SK-N-SH (cell line): ENCODE measurements around the gene ARL11. TPM values are rescaled to one million over a fixed set of nuclear protein-coding genes. Genes with fewer than 3 reads are reported as not detected.

Source experiments
- CTCF ChIA-PET: fragments of 300-600, 350-600 bp; formaldehyde crosslinking; extraction: SDS; loops from one replicate; lab custom pipeline; 2021; lab: Yijun Ruan, JAX
- POLR2A ChIA-PET: fragments of 350-600 bp; sonication (Branson Sonifier 250); formaldehyde crosslinking; extraction: SDS; loops from one replicate; lab custom pipeline; 2020; ENCODE audit warnings: antibody characterized with exemption, inconsistent platforms; lab: Yijun Ruan, JAX
- DNase-seq: peaks from one replicate; pipeline ENCODE4 v3.0.0; 2012
- H2AFZ ChIP-seq: fragments of 200-600 bp; sonication (generic); 2 replicates; pipeline ENCODE4 v1.8.1; 2016; ENCODE audit warnings: antibody characterized with exemption, mild to moderate bottlenecking, low read depth
- H3F3A ChIP-seq: fragments of 200-600 bp; sonication (generic); replicated peaks from 2 replicates; pipeline ENCODE3; 2016; ENCODE audit warnings: antibody characterized with exemption, mild to moderate bottlenecking; ENCODE audit not compliant: insufficient read depth
- H3K27ac ChIP-seq, 2 experiments: fragments of 200-500 bp in 1 of 2; fragments of 200-600 bp in 1 of 2; sonication (Bioruptor generic) in 1 of 2; sonication (generic), shearing (Covaris generic) in 1 of 2; 2 replicates each; pipeline versions ENCODE4 v1.5.1 to v1.6.1; 2014 to 2016; ENCODE audit warnings: low read depth in 2 of 2, inconsistent platforms in 1 of 2, low read length in 1 of 2, mild to moderate bottlenecking in 1 of 2, mixed read lengths in 1 of 2
- H3K27me3 ChIP-seq: fragments of 200-600 bp; sonication (generic), shearing (Covaris generic); 2 replicates; pipeline ENCODE4 v1.6.1; 2016; ENCODE audit warnings: mixed run types; ENCODE audit not compliant: insufficient read depth
- H3K36me3 ChIP-seq, 2 experiments: fragments of 200-500 bp in 1 of 2; fragments of 200-600 bp in 1 of 2; sonication (Bioruptor generic) in 1 of 2; sonication (generic) in 1 of 2; replicated peaks in 1 of 2; 2 replicates each; pipeline versions ENCODE3 to v1.5.1; 2014 to 2016; ENCODE audit warnings: low read length in 1 of 2, mild to moderate bottlenecking in 1 of 2; ENCODE audit not compliant: insufficient read depth in 2 of 2, control insufficient read depth in 1 of 2
- H3K4me1 ChIP-seq, 2 experiments: fragments of 200-500 bp in 1 of 2; fragments of 200-600 bp in 1 of 2; sonication (Bioruptor generic) in 1 of 2; sonication (generic), shearing (Covaris generic) in 1 of 2; 2 replicates each; pipeline versions ENCODE4 v1.5.1 to v1.6.1; 2014 to 2016; ENCODE audit warnings: low read depth in 1 of 2, low read length in 1 of 2, mixed run types in 1 of 2; ENCODE audit not compliant: insufficient read depth in 2 of 2, control insufficient read depth in 1 of 2
- H3K4me2 ChIP-seq: fragments of 200-600 bp; sonication (generic), shearing (Covaris generic); 2 replicates; pipeline ENCODE4 v1.6.1; 2017; ENCODE audit warnings: mixed run types
- H3K4me3 ChIP-seq, 2 experiments: fragments of 200-500 bp in 1 of 2; fragments of 200-600 bp in 1 of 2; sonication (Bioruptor generic) in 1 of 2; sonication (generic), shearing (Covaris generic) in 1 of 2; 2 replicates each; pipeline versions ENCODE4 v1.5.1 to v1.8.1; 2014 to 2016; ENCODE audit warnings: low read depth in 2 of 2, inconsistent platforms in 1 of 2, low read length in 1 of 2, mild to moderate bottlenecking in 1 of 2, mixed read lengths in 1 of 2, moderate library complexity in 1 of 2
- H3K79me2 ChIP-seq: fragments of 200-600 bp; sonication (generic); 2 replicates; pipeline ENCODE4 v1.8.1; 2017; ENCODE audit warnings: mild to moderate bottlenecking; ENCODE audit not compliant: insufficient read depth
- H3K9ac ChIP-seq: fragments of 200-600 bp; sonication (generic); 2 replicates; pipeline ENCODE4 v1.6.1; 2017; ENCODE audit warnings: mixed run types
- H3K9me2 ChIP-seq: fragments of 200-600 bp; sonication (generic); 2 replicates; pipeline ENCODE4 v1.6.1; 2017; ENCODE audit warnings: mixed run types
- H3K9me3 ChIP-seq: fragments of 200-600 bp; sonication (generic); 2 replicates; pipeline ENCODE4 v1.6.1; 2017; ENCODE audit warnings: mixed run types, mild to moderate bottlenecking, moderate library complexity
- H4K20me1 ChIP-seq: fragments of 200-600 bp; sonication (generic); 2 replicates; pipeline ENCODE4 v1.6.1; 2017; ENCODE audit warnings: mild to moderate bottlenecking, mixed run types; ENCODE audit not compliant: insufficient read depth
- EP300 ChIP-seq, 2 experiments: IDR thresholded peaks; 2 replicates each; pipeline versions ENCODE4 v1.4.0 to v1.6.1; 2012; ENCODE audit warnings: borderline replicate concordance in 1 of 2, low read depth in 1 of 2, low read length in 1 of 2
- FOXJ3 ChIP-seq: sonication (generic); formaldehyde crosslinking; IDR thresholded peaks from 2 replicates; pipeline ENCODE4 v1.5.1; 2020; ENCODE audit warnings: mild to moderate bottlenecking, missing genetic modification reagents
- FOXM1 ChIP-seq: IDR thresholded peaks from 2 replicates; pipeline ENCODE4 v1.4.0; 2012; ENCODE audit warnings: low read depth, mild to moderate bottlenecking
- IRF3 ChIP-seq: fragments of 150-350 bp; IDR thresholded peaks from 2 replicates; pipeline ENCODE4 v1.6.1; 2016; ENCODE audit warnings: mild to moderate bottlenecking, low read depth, low read length
- JUND ChIP-seq: IDR thresholded peaks from 2 replicates; pipeline ENCODE4 v1.4.0; 2012
- MXI1 ChIP-seq: IDR thresholded peaks from 2 replicates; pipeline ENCODE4 v1.6.1; 2012; ENCODE audit warnings: mild to moderate bottlenecking, low read depth, low read length, improper control_type of control experiment
- POLR2AphosphoS5 ChIP-seq: IDR thresholded peaks from 2 replicates; pipeline ENCODE4 v1.6.1; 2012; ENCODE audit warnings: low read depth, low read length
- RAD21 ChIP-seq: IDR thresholded peaks from 2 replicates; pipeline ENCODE4 v1.6.1; 2012; ENCODE audit warnings: mild to moderate bottlenecking, low read length
- REST ChIP-seq: IDR thresholded peaks from 2 replicates; pipeline ENCODE4 v1.6.1; 2012; ENCODE audit warnings: mild to moderate bottlenecking, low read depth, low read length, moderate library complexity
- RFX5 ChIP-seq: IDR thresholded peaks from 2 replicates; pipeline ENCODE4 v1.6.1; 2012; ENCODE audit warnings: mild to moderate bottlenecking, improper control_type of control experiment, low read length
- RXRA ChIP-seq: IDR thresholded peaks from 2 replicates; pipeline ENCODE4 v1.4.0; 2012; ENCODE audit warnings: low read depth, mild to moderate bottlenecking, borderline replicate concordance
- SIN3A ChIP-seq: IDR thresholded peaks from 2 replicates; pipeline ENCODE4 v1.6.1; 2012; ENCODE audit warnings: low read depth, mild to moderate bottlenecking, low read length, moderate library complexity, borderline replicate concordance
- SMC3 ChIP-seq: IDR thresholded peaks from 2 replicates; pipeline ENCODE4 v1.6.1; 2012; ENCODE audit warnings: low read depth, low read length, improper control_type of control experiment
- TAF1 ChIP-seq: IDR thresholded peaks from 2 replicates; pipeline ENCODE4 v1.6.1; 2012; ENCODE audit warnings: low read depth, mild to moderate bottlenecking, low read length, moderate library complexity, borderline replicate concordance
- TCF12 ChIP-seq: IDR thresholded peaks from 2 replicates; pipeline ENCODE4 v1.4.0; 2012
- YY1 ChIP-seq: IDR thresholded peaks from 2 replicates; pipeline ENCODE4 v1.4.0; 2012; ENCODE audit warnings: low read depth, mild to moderate bottlenecking
- WGBS: methylation state at CpG from one replicate; pipeline ENCODE4 v1.1.6; 2017; ENCODE audit warnings: low lambda C conversion rate; 5-methylcytosine and 5-hydroxymethylcytosine counted together
- polyA plus RNA-seq, 3 experiments: library from polyadenylated mRNA; depleted of rRNA; stranded (reverse); fragments of >200 nt; gene quantifications; 2 replicates each; pipeline ENCODE4 v1.2.3, GENCODE V29; 2012
- TF ChIP-seq, protein P1 (sequence below): fragments of 200-600 bp; sonication (generic); IDR thresholded peaks from 2 replicates; pipeline ENCODE4 v1.6.1; 2017; ENCODE audit warnings: antibody characterized with exemption, mild to moderate bottlenecking, moderate library complexity

The ARL11 gene
- polyA plus RNA-seq, 1 of the 3 experiments (the other 2 are of a cell fraction) = not detected

GRCh38 chr13:49594576-49594975 is 33.7 kb upstream of the ARL11 start (continued):
- no peak for TF ChIP-seq REST
- TF ChIP-seq, all 33 proteins: peak for 0

DNA sequence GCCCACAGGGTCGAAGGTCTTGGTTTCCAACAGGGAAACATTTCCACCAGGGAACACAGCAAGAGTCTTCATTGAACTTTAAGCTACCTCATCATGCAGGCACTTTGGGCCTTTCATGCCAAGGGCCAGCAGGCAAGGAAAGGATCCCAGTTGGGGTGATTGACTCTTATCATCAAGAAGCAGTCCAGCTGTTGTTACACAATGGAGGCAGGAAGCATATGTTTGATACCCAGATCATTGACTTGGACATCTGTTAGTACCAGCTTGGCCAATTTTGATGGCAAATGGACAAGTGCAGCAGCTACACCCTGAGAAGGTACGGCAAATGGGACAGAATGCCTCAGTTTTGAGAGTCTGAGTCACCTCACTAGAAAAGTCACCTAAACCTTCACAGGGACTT is 32.1 kb upstream of the ARL11 start:
- no peak overlapping the region for H3K27ac ChIP-seq
- POLR2A ChIA-PET = no interaction called here
- H2AFZ ChIP-seq = no peak overlapping the region
- TF ChIP-seq FOXJ3 (CRISPR knock-in tag) (no peak), RFX5 (no peak), TCF12 (no peak), JUND (no peak), SMC3 (no peak), YY1 (no peak), MXI1 (no peak), FOXM1 (no peak), REST (no peak), RAD21 (no peak), EP300 (IDR thresholded peaks at IDR 0.05; ENCODE audit: borderline replicate concordance in 1 of 2, low read depth in 1 of 2, low read length in 1 of 2) (no peak), SIN3A (no peak), TAF1 (no peak), POLR2AphosphoS5 (no peak), RXRA (no peak), IRF3 (no peak)
- TF ChIP-seq, protein P1, sequence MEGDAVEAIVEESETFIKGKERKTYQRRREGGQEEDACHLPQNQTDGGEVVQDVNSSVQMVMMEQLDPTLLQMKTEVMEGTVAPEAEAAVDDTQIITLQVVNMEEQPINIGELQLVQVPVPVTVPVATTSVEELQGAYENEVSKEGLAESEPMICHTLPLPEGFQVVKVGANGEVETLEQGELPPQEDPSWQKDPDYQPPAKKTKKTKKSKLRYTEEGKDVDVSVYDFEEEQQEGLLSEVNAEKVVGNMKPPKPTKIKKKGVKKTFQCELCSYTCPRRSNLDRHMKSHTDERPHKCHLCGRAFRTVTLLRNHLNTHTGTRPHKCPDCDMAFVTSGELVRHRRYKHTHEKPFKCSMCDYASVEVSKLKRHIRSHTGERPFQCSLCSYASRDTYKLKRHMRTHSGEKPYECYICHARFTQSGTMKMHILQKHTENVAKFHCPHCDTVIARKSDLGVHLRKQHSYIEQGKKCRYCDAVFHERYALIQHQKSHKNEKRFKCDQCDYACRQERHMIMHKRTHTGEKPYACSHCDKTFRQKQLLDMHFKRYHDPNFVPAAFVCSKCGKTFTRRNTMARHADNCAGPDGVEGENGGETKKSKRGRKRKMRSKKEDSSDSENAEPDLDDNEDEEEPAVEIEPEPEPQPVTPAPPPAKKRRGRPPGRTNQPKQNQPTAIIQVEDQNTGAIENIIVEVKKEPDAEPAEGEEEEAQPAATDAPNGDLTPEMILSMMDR = no peak
- TF ChIP-seq, all 33 proteins: peak for 0
- Histone ChIP-seq H3K36me3 (no peaks in the 10 kb centered on the region), H3K79me2 (no peaks in the 10 kb centered on the region), H4K20me1 (no peaks in the 10 kb centered on the region), H3K9ac (no peak overlapping the region), H3K4me3 (no peak overlapping the region), H3K27me3 (no peaks in the 10 kb centered on the region), H3K4me2 (no peak overlapping the region), H3K9me2 (no peaks in the 10 kb centered on the region), H3F3A (no peaks in the 10 kb centered on the region), H3K4me1 (no peaks in the 10 kb centered on the region), H3K9me3 (no peaks in the 10 kb centered on the region)
- CTCF ChIA-PET = no interaction called here
- no peak for DNase-seq
- 43% methylated on average over 2 of the region's 2 CpGs for WGBS
